HEK293 (cell line): ENCODE results near the gene ATP2A3.

Source experiments
- CTCF ChIA-PET: fragments of 350-600 bp; formaldehyde crosslinking; extraction: SDS; loops from one replicate; lab custom pipeline; 2021; ENCODE audit warnings: antibody characterized with exemption; lab: Yijun Ruan, JAX
- POLR2A ChIA-PET: fragments of 300-600 bp; formaldehyde crosslinking; extraction: SDS; loops from one replicate; lab custom pipeline; 2020; ENCODE audit warnings: antibody characterized with exemption, inconsistent platforms; lab: Yijun Ruan, JAX
- H3K27ac ChIP-seq: fragments of 200-500 bp; sonication (Bioruptor generic); 2 replicates; pipeline ENCODE4 v1.5.1; 2014; ENCODE audit warnings: low read depth, low read length, control low read depth, inconsistent platforms; ENCODE audit errors: extremely low read depth
- H3K36me3 ChIP-seq, 2 experiments: fragments of 200-500 bp in 1 of 2; sonication (Bioruptor generic) in 1 of 2; 1 replicate in 1 of 2; 2 replicates in 1 of 2; pipeline ENCODE4 v1.5.1; 2014 to 2017; ENCODE audit warnings: inconsistent platforms in 2 of 2, low read length in 2 of 2; ENCODE audit not compliant: control insufficient read depth in 2 of 2, insufficient read depth in 1 of 2
- H3K4me1 ChIP-seq: fragments of 200-500 bp; sonication (Bioruptor generic); 2 replicates; pipeline ENCODE4 v1.5.1; 2014; ENCODE audit warnings: mild to moderate bottlenecking, low read length, inconsistent platforms; ENCODE audit not compliant: control insufficient read depth, insufficient read depth
- H3K4me3 ChIP-seq: 2 replicates; pipeline ENCODE4 v1.5.1; 2011; ENCODE audit warnings: low read depth, mild to moderate bottlenecking, control low read depth, low read length, moderate library complexity
- H3K9me3 ChIP-seq: fragments of 200-500 bp; sonication (Bioruptor generic); 2 replicates; pipeline ENCODE4 v1.5.1; 2014; ENCODE audit warnings: low read depth, low read length, inconsistent platforms; ENCODE audit not compliant: control insufficient read depth, insufficient read depth
- BCL11B ChIP-seq: fragments of 450-650 bp; formaldehyde crosslinking; IDR thresholded peaks from 2 replicates; pipeline ENCODE4 v1.5.1; 2016; ENCODE audit warnings: low read depth, missing biosample characterization, missing genetic modification characterization
- EGR2 ChIP-seq: fragments of 450-650 bp; formaldehyde crosslinking; IDR thresholded peaks from 2 replicates; pipeline ENCODE4 v1.5.1; 2016; ENCODE audit warnings: low read depth, missing biosample characterization, missing genetic modification characterization
- GLI4 ChIP-seq: fragments of 450-650 bp; formaldehyde crosslinking; IDR thresholded peaks from 2 replicates; pipeline ENCODE4 v1.5.1; 2016; ENCODE audit warnings: missing biosample characterization, missing genetic modification characterization
- HIC1 ChIP-seq: fragments of 450-650 bp; formaldehyde crosslinking; IDR thresholded peaks from 2 replicates; pipeline ENCODE4 v1.5.1; 2016; ENCODE audit warnings: missing biosample characterization, missing genetic modification characterization
- ZFHX2 ChIP-seq: fragments of 450-650 bp; formaldehyde crosslinking; conservative IDR thresholded peaks from 2 replicates; pipeline ENCODE4 v1.5.1; 2016; ENCODE audit warnings: missing biosample characterization, missing genetic modification characterization
- ZNF23 ChIP-seq: fragments of 450-650 bp; formaldehyde crosslinking; IDR thresholded peaks from 2 replicates; pipeline ENCODE4 v1.5.1; 2016; ENCODE audit warnings: missing biosample characterization, missing genetic modification characterization, borderline replicate concordance
- ZNF473 ChIP-seq: fragments of 450-650 bp; formaldehyde crosslinking; IDR thresholded peaks from 2 replicates; pipeline ENCODE4 v1.5.1; 2017; ENCODE audit warnings: missing biosample characterization, missing genetic modification characterization
- ZNF529 ChIP-seq: fragments of 450-650 bp; formaldehyde crosslinking; IDR thresholded peaks from 2 replicates; pipeline ENCODE4 v1.5.1; 2017; ENCODE audit warnings: missing genetic modification characterization, missing biosample characterization; ENCODE audit not compliant: insufficient replicate concordance
- ZNF704 ChIP-seq: fragments of 450-650 bp; formaldehyde crosslinking; IDR thresholded peaks from 2 replicates; pipeline ENCODE4 v1.5.1; 2016; ENCODE audit warnings: missing biosample characterization, missing genetic modification characterization
- ZNF837 ChIP-seq: fragments of 450-650 bp; formaldehyde crosslinking; IDR thresholded peaks from 2 replicates; pipeline ENCODE4 v1.5.1; 2016; ENCODE audit warnings: missing biosample characterization, missing genetic modification characterization
- ZSCAN16 ChIP-seq: fragments of 450-650 bp; formaldehyde crosslinking; IDR thresholded peaks from 2 replicates; pipeline ENCODE4 v1.5.1; 2016; ENCODE audit warnings: missing biosample characterization, missing genetic modification characterization
- ZSCAN5A ChIP-seq: fragments of 450-650 bp; formaldehyde crosslinking; IDR thresholded peaks from 2 replicates; pipeline ENCODE4 v1.5.1; 2016; ENCODE audit warnings: missing biosample characterization, missing genetic modification characterization
- ZXDB ChIP-seq: fragments of 450-650 bp; formaldehyde crosslinking; IDR thresholded peaks from 2 replicates; pipeline ENCODE4 v1.5.1; 2016; ENCODE audit warnings: missing biosample characterization, missing genetic modification characterization
- TF ChIP-seq, protein P1 (sequence below): fragments of 450-650 bp; formaldehyde crosslinking; IDR thresholded peaks from 2 replicates; pipeline ENCODE4 v1.5.1; 2017; ENCODE audit warnings: missing biosample characterization, missing genetic modification characterization
- TF ChIP-seq, protein P2 (sequence below): fragments of 450-650 bp; formaldehyde crosslinking; IDR thresholded peaks from 2 replicates; pipeline ENCODE4; 2016; ENCODE audit warnings: missing biosample characterization, missing genetic modification characterization
- TF ChIP-seq, protein P3 (sequence below): fragments of 450-650 bp; formaldehyde crosslinking; IDR thresholded peaks from 2 replicates; pipeline ENCODE4 v1.5.1; 2016; ENCODE audit warnings: missing biosample characterization, missing genetic modification characterization

The ATP2A3 gene

GRCh38 chr17:3956327-3956957 is 7.8 kb downstream of the ATP2A3 start:
- CTCF ChIA-PET, result interaction anchor here (0.6 to 2.1 kb wide), 3 partner anchors 11 to 42 kb away, joined by 3 to 8 read pairs (median 6); no protein-coding TSS in a partner anchor
- peak; percentile 55; the same call in 1 of the 2 replicates for TF ChIP-seq EGR2 (tag by site-specific recombination)
- TF ChIP-seq GLI4 (tag by site-specific recombination), result no peak
- peak; percentile 68 for TF ChIP-seq ZFHX2 (tag by site-specific recombination)
- H3K36me3 ChIP-seq, result no peaks in the 10 kb centered on the region
- no peak overlapping the region for H3K4me3 ChIP-seq
- no peak overlapping the region for H3K27ac ChIP-seq
- POLR2A ChIA-PET, result interaction anchor here (0.9 kb wide), 1 partner anchor 9 kb away, joined by 3 read pairs; no protein-coding TSS in a partner anchor
- peaks cover 8% of the 10 kb centered on the region for H3K4me1 ChIP-seq
- H3K9me3 ChIP-seq, result no peaks in the 10 kb centered on the region

GRCh38 chr17:3955673-3955988 is 8.6 kb downstream of the ATP2A3 start:
- CTCF ChIA-PET, result interaction anchor here (0.6 kb wide), 1 partner anchor 10 kb away, joined by 3 read pairs; no protein-coding TSS in a partner anchor
- POLR2A ChIA-PET, result no interaction called here
- Histone ChIP-seq H3K27ac (no peak overlapping the region), H3K4me1 (peaks cover 8% of the 10 kb centered on the region), H3K4me3 (no peak overlapping the region), H3K36me3 (no peaks in the 10 kb centered on the region), H3K9me3 (no peaks in the 10 kb centered on the region)
- TF ChIP-seq, protein P1, sequence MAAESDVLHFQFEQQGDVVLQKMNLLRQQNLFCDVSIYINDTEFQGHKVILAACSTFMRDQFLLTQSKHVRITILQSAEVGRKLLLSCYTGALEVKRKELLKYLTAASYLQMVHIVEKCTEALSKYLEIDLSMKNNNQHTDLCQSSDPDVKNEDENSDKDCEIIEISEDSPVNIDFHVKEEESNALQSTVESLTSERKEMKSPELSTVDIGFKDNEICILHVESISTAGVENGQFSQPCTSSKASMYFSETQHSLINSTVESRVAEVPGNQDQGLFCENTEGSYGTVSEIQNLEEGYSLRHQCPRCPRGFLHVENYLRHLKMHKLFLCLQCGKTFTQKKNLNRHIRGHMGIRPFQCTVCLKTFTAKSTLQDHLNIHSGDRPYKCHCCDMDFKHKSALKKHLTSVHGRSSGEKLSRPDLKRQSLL (tag by site-specific recombination), result no peak
- TF ChIP-seq BCL11B (no peak), ZNF837 (tag by site-specific recombination) (no peak), ZNF23 (tag by site-specific recombination) (no peak), ZXDB (tag by site-specific recombination) (no peak), ZNF473 (no peak), ZNF704 (tag by site-specific recombination) (no peak), ZSCAN5A (tag by site-specific recombination) (no peak), HIC1 (tag by site-specific recombination) (no peak), ZSCAN16 (tag by site-specific recombination) (no peak), ZNF529 (no peak)
- TF ChIP-seq, protein P2, sequence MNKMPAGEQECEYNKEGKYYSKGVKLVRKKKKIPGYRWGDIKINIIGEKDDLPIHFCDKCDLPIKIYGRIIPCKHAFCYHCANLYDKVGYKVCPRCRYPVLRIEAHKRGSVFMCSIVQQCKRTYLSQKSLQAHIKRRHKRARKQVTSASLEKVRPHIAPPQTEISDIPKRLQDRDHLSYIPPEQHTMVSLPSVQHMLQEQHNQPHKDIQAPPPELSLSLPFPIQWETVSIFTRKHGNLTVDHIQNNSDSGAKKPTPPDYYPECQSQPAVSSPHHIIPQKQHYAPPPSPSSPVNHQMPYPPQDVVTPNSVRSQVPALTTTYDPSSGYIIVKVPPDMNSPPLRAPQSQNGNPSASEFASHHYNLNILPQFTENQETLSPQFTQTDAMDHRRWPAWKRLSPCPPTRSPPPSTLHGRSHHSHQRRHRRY, result no peak
- TF ChIP-seq, protein P3, sequence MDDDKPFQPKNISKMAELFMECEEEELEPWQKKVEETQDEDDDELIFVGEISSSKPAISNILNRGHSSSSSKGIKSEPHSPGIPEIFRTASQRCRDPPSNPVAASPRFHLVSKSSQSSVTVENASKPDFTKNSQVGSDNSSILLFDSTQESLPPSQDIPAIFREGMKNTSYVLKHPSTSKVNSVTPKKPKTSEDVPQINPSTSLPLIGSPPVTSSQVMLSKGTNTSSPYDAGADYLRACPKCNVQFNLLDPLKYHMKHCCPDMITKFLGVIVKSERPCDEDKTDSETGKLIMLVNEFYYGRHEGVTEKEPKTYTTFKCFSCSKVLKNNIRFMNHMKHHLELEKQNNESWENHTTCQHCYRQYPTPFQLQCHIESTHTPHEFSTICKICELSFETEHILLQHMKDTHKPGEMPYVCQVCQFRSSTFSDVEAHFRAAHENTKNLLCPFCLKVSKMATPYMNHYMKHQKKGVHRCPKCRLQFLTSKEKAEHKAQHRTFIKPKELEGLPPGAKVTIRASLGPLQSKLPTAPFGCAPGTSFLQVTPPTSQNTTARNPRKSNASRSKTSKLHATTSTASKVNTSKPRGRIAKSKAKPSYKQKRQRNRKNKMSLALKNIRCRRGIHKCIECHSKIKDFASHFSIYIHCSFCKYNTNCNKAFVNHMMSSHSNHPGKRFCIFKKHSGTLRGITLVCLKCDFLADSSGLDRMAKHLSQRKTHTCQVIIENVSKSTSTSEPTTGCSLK (tag by site-specific recombination), result no peak
